Keratinocyte (primary cell): ENCODE results near the gene TGFBRAP1.

ENCODE experiments used
- EZH2 ChIP-seq: IDR thresholded peaks from one replicate; pipeline ENCODE4 v1.6.1; 2012; ENCODE audit warnings: inconsistent platforms, mild to moderate bottlenecking, low read length, moderate library complexity
- TF ChIP-seq, protein P1 (sequence below), 3 experiments: IDR thresholded peaks in 1 of 3; conservative IDR thresholded peaks in 1 of 3; optimal IDR thresholded peaks in 1 of 3; 2 replicates in 2 of 3; 3 replicates in 1 of 3; pipeline versions ENCODE3 to v1.5.1; 2011; ENCODE audit warnings: low read length in 3 of 3, mild to moderate bottlenecking in 3 of 3, moderate library complexity in 2 of 3, control low read depth in 1 of 3, inconsistent platforms in 1 of 3; ENCODE audit not compliant: insufficient read depth in 2 of 3; ENCODE audit errors: extremely low read depth in 1 of 3

DNA sequence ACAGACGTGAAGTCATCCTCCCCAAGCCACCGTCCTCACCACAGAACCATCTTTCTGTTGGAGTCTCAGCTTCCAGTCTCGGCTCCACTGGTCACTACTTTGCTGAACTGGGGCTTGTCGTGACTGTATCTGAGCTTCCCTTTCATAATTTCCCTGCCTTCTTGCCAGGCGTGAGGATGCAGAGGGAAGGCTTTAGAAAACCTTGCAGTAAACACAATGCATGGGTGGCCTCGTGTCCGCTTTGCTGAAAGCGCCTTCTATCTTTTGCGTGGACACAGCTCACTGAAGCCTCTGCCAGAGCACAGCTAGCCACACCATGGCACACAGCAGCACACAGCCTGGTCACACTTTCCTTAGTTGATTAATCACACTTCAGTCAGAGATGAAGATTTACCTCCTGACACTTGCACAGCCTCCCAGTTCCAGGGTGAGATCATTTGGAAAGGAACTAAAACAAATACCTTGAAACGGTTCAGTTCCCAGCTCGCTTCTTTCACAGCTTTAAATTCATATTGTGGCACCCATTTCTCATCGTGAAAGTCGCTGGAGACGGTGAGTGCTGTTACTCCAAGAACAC, 90.8 kb downstream of the TGFBRAP1 start:
- TF ChIP-seq, protein P1, sequence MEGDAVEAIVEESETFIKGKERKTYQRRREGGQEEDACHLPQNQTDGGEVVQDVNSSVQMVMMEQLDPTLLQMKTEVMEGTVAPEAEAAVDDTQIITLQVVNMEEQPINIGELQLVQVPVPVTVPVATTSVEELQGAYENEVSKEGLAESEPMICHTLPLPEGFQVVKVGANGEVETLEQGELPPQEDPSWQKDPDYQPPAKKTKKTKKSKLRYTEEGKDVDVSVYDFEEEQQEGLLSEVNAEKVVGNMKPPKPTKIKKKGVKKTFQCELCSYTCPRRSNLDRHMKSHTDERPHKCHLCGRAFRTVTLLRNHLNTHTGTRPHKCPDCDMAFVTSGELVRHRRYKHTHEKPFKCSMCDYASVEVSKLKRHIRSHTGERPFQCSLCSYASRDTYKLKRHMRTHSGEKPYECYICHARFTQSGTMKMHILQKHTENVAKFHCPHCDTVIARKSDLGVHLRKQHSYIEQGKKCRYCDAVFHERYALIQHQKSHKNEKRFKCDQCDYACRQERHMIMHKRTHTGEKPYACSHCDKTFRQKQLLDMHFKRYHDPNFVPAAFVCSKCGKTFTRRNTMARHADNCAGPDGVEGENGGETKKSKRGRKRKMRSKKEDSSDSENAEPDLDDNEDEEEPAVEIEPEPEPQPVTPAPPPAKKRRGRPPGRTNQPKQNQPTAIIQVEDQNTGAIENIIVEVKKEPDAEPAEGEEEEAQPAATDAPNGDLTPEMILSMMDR (optimal IDR thresholded peaks at IDR 0.05 in 1 of 3, IDR thresholded peaks at IDR 0.05 in 1 of 3, conservative IDR thresholded peaks at IDR 0.05 in 1 of 3; ENCODE audit: extremely low read depth in 1 of 3, insufficient read depth in 2 of 3, low read length in 3 of 3): no peak
- no peak for TF ChIP-seq EZH2
